Muscle of leg (tissue), 11 donors: ENCODE results near the gene LAMP1. TPM values are rescaled to one million over a fixed set of nuclear protein-coding genes. Genes with fewer than 3 reads are reported as not detected.
"Not testable (repeated sequence)": the region's sequence is repeated elsewhere in the genome, so short reads cannot be mapped to it uniquely, and the experiment has no call there.

ENCODE experiments used
- DNase-seq: peaks from one replicate; pipeline ENCODE4 v3.0.0; 2013
- H3K27ac ChIP-seq: one replicate; pipeline ENCODE4 v1.5.1; 2013; ENCODE audit warnings: mild to moderate bottlenecking, low read length, control low read depth
- H3K27me3 ChIP-seq: one replicate; pipeline ENCODE4 v1.6.1; 2013; ENCODE audit warnings: low read length; ENCODE audit not compliant: control insufficient read depth, insufficient read depth
- H3K36me3 ChIP-seq: one replicate; pipeline ENCODE4 v1.6.1; 2013; ENCODE audit warnings: low read length; ENCODE audit not compliant: control insufficient read depth, insufficient read depth
- H3K4me1 ChIP-seq: one replicate; pipeline ENCODE4 v1.6.1; 2013; ENCODE audit warnings: low read length; ENCODE audit not compliant: control insufficient read depth, insufficient read depth
- H3K4me3 ChIP-seq: one replicate; pipeline ENCODE4 v1.5.1; 2013; ENCODE audit warnings: low read length, control low read depth
- H3K9me3 ChIP-seq: replicated peaks from 2 replicates; pipeline ENCODE4 v1.6.1; 2013; ENCODE audit warnings: low read depth, low read length; ENCODE audit not compliant: control insufficient read depth
- WGBS: methylation state at CpG from one replicate; pipeline ENCODE4 v1.1.5; 2013; ENCODE audit warnings: missing lambda C conversion rate; ENCODE audit not compliant: insufficient coverage; 5-methylcytosine and 5-hydroxymethylcytosine counted together
- polyA plus RNA-seq, 8 donors: library from polyadenylated mRNA; unstranded; fragments of 120-200 nt; gene quantifications; one replicate each; pipeline versions ENCODE4 v1.2.1 to v1.2.3, GENCODE V29; 2013; ENCODE audit warnings: inconsistent platforms in 1 of 8, low replicate concordance in 1 of 8; ENCODE audit not compliant: insufficient read length in 8 of 8, insufficient read depth in 1 of 8
- total RNA-seq: library from RNA; stranded (reverse); fragments of 120-200 nt; gene quantifications from one replicate; pipeline ENCODE4 v1.2.4, GENCODE V29; 2013

The LAMP1 gene
- total and polyA plus RNA-seq, 9 donors = 69.6 to 120 (median 92.9) TPM

DNA sequence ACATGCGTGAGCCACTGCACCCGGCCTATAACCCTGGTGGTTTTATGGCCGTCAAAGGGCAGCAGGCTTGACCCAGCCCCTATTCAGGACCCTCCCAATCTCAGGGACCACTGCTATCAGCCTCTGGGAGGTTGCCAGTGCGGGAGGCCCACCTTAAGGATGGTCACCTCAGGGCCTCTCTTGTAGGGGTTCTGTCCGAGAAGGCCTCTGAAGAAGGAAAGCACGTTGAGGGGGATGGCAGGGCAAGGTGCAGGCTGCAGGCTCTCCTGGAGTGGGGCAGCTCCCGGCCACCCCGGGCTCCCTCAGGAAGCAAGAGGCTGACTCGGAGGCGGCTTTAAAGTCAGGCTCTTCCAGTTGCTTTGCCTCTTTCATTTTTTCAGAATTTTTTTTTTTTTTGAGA, 72.8 kb downstream of the LAMP1 start:
- H3K9me3 ChIP-seq = no peaks in the 10 kb centered on the region
- H3K27me3 ChIP-seq = peaks cover 8% of the 10 kb centered on the region
- H3K36me3 ChIP-seq = no peaks in the 10 kb centered on the region
- no peak for DNase-seq
- 84% methylated on average over 9 of the region's 10 CpGs for WGBS
- no peak overlapping the region for H3K4me3 ChIP-seq
- no peak overlapping the region for H3K27ac ChIP-seq
- peaks cover 2% of the 10 kb centered on the region for H3K4me1 ChIP-seq

DNA sequence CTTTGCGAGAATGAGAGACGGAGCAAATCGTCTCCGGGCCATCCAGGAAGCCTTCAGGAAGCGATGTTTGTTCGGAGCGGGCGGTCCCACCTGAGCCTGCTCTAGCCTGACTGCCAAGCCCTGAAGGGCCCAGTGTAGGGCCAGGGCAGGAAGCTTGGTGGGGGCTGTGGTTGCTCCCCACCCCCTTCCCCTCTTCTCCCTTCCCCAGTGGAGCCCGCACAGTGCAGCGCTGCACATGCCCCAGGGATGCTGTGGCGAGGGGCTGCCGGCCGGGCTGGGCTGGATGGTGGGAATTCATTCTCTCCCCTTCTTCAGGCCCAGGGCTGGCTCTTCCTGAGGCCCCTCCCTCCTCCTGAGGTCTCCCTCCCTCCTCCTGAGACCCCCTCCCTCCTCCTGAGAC, 74.0 kb downstream of the LAMP1 start:
- 90% methylated on average over 2 of the region's 13 CpGs for whole genome bisulfite sequencing
- Histone ChIP-seq H3K9me3 (no peaks in the 10 kb centered on the region), H3K4me3 (no peak overlapping the region), H3K36me3 (no peaks in the 10 kb centered on the region), H3K4me1 (no peaks in the 10 kb centered on the region), H3K27ac (no peak overlapping the region), H3K27me3 (peaks cover 5% of the 10 kb centered on the region)
- no peak for DNase-seq

DNA sequence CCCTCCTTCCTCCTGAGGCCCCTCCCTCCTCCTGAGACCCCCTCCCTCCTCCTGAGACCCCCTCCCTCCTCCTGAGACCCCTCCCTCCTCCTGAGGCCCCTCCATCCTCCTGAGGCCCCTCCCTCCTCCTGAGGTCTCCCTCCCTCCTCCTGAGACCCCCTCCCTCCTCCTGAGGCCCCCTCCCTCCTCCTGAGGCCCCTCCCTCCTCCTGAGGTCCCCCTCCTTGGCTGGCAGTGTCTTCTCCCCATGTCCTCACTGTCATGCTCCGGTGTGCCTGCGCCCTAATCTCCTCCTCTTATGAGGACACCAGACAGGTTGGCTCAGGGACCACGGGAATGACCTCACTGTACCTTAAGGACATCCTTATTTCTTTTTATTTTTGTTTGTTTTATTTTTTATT, 74.7 kb downstream of the LAMP1 start:
- H3K36me3 ChIP-seq, H3K27me3 ChIP-seq, H3K9me3 ChIP-seq, H3K4me3 ChIP-seq, H3K27ac ChIP-seq, H3K4me1 ChIP-seq, DNase-seq: not testable (repeated sequence)
- WGBS = no CpG with 5 or more reads among the region's 3 CpGs

Other genes with a start within 250 kb of the LAMP1 start
- 1.6 TPM for gene F7, start 191.4 kb upstream of the LAMP1 start, total RNA-seq
- 1 to 10 TPM in 7 of 8 donors, under 1 TPM in 1; 0.99 to 2.0 (median 1.5) TPM for gene F7, start 191.4 kb upstream of the LAMP1 start, polyA plus RNA-seq
- 41.0 TPM for gene F10, start 174.4 kb upstream of the LAMP1 start, total RNA-seq
- 10 to 100 TPM in 7 of 8 donors, 1 to 10 TPM in 1; 6.7 to 19.3 (median 13.7) TPM for gene F10, start 174.4 kb upstream of the LAMP1 start, polyA plus RNA-seq
- not detected for gene PROZ, start 138.6 kb upstream of the LAMP1 start, total RNA-seq
- gene PROZ, start 138.6 kb upstream of the LAMP1 start, polyA plus RNA-seq = under 1 TPM in 6 of 8 donors, not detected in 2; 0.08 to 0.28 (median 0.15) TPM
- 39.4 TPM for gene PCID2, start 88.6 kb upstream of the LAMP1 start, total RNA-seq
- gene PCID2, start 88.6 kb upstream of the LAMP1 start, polyA plus RNA-seq = 10 to 100 TPM; 34.6 to 44.3 (median 37.1) TPM
- 55.8 TPM for gene CUL4A, start 87.6 kb upstream of the LAMP1 start, total RNA-seq
- 10 to 100 TPM; 52.4 to 72.3 (median 62.9) TPM for gene CUL4A, start 87.6 kb upstream of the LAMP1 start, polyA plus RNA-seq
- gene GRTP1, start 66.9 kb downstream of the LAMP1 start, total RNA-seq = 2.9 TPM
- gene GRTP1, start 66.9 kb downstream of the LAMP1 start, polyA plus RNA-seq = 1 to 10 TPM; 1.5 to 4.5 (median 2.8) TPM
- gene ADPRHL1, start 156.2 kb downstream of the LAMP1 start, total RNA-seq = 212 TPM
- gene ADPRHL1, start 156.2 kb downstream of the LAMP1 start, polyA plus RNA-seq = 100 to 1,000 TPM; 150 to 282 (median 207) TPM
- gene DCUN1D2, start 193.5 kb downstream of the LAMP1 start, total RNA-seq = 13.1 TPM
- 10 to 100 TPM; 11.3 to 17.6 (median 14.8) TPM for gene DCUN1D2, start 193.5 kb downstream of the LAMP1 start, polyA plus RNA-seq